ENCODE results near the gene HMBS.
"Not testable (repeated sequence)": the region's sequence is repeated elsewhere in the genome, so short reads cannot be mapped to it uniquely, and the experiment has no call there.

Gene HMBS

DNA sequence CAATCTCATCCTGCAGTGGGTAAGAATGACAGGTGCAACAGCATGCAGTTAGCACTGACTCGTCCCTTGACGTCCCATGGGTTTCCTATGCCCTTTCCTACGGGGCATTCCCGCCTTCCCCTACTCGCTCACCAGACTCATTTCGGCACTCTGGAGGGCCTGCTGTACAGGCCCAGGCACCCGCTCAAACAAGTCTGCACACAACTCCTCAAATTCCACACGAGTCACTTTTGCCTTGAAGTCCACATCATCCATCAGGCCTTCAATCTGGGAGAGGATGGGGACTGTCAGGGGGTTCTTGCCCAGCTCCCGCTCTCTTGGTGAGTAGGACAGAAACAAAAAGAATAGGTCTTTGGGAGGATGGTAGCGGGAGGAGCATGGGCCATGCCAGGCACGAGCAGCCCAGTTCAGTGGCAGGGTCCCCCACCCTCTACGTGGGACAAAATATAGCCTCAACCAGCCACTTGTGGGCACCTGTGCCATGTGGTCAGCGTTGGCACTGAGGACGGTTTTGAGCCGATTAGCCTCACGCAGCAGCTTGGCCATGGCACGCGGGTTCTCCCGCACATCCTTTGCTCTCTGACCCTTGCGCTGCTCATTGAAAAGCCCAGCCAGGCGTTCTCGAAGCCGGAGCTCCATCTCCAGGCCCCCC lies 32.4 kb upstream of the HMBS start:
- no peaks in the 10 kb centered on the region for H3K9me3 ChIP-seq
- intact Hi-C loops (cut with DNase I; ENCODE audit: low total_unique reads), result no loop called here
- peaks cover 61 to 80% (median 62%) of the 10 kb centered on the region in 3 donors for H3K36me3 ChIP-seq
- H3K4me3 ChIP-seq, result no peak overlapping the region
- TF ChIP-seq, protein P1, sequence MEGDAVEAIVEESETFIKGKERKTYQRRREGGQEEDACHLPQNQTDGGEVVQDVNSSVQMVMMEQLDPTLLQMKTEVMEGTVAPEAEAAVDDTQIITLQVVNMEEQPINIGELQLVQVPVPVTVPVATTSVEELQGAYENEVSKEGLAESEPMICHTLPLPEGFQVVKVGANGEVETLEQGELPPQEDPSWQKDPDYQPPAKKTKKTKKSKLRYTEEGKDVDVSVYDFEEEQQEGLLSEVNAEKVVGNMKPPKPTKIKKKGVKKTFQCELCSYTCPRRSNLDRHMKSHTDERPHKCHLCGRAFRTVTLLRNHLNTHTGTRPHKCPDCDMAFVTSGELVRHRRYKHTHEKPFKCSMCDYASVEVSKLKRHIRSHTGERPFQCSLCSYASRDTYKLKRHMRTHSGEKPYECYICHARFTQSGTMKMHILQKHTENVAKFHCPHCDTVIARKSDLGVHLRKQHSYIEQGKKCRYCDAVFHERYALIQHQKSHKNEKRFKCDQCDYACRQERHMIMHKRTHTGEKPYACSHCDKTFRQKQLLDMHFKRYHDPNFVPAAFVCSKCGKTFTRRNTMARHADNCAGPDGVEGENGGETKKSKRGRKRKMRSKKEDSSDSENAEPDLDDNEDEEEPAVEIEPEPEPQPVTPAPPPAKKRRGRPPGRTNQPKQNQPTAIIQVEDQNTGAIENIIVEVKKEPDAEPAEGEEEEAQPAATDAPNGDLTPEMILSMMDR (IDR thresholded peaks at IDR 0.05), result no peak
- no peak for DNase-seq
- H3K27ac ChIP-seq, result no peak overlapping the region
- H3K4me1 ChIP-seq, result peaks cover 0 to 15% (median 13%) of the 10 kb centered on the region in 4 donors
- H3K27me3 ChIP-seq, result no peaks in the 10 kb centered on the region

DNA sequence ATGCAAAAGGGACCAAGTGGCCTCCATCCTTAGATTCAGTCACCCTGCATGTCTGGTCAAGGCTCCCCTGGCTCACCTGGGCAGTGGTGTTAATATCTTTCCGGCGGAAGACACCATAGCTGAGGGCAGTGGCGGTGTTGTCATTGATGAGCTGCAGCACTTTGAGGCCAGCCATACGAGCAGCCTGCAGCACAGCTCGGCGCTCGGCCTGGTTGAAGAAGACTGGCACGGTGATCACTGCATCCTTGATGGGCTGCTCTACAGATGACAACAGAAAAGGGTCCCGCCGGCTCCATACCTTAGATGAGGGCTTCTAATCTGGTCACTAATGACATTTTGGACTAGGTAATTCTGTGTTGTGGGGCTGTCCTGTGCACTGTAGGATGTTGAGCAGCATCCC lies 30.3 kb upstream of the HMBS start:
- intact Hi-C loops (cut with DNase I; ENCODE audit: low total_unique reads), result no loop called here

DNA sequence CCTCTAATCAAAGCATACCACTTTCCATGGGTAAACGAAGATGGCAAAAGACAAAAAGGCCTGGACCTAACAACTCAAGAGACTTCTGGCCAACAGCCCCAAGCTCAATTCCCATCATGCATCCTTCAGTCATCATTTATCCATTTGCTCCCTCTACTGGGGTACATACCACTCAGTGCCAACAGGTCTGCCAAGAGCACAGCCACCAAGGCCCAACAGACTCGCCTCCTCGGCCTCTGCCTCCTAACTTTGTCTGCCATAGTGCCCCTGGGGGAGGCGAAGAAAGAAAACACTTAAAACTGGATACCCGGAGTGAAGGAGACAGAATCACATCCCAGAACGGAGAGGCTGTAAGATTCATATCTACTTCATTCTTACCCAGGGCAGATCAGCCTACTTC lies 28.8 kb upstream of the HMBS start:
- TF ChIP-seq, protein P1 (IDR thresholded peaks at IDR 0.05), result no peak
- peak overlapping the region; percentile 88 to 99 for H3K4me3 ChIP-seq
- H3K36me3 ChIP-seq, result peaks cover 26 to 43% (median 26%) of the 10 kb centered on the region in 3 donors
- no peaks in the 10 kb centered on the region for H3K9me3 ChIP-seq
- H3K4me1 ChIP-seq, result peaks cover 0 to 23% (median 21%) of the 10 kb centered on the region in 4 donors
- peak overlapping the region; percentile 87 to 89 for H3K27ac ChIP-seq
- intact Hi-C loops (cut with DNase I; ENCODE audit: low total_unique reads), result loop anchor here (1.0 kb wide), 1 partner anchor 38 kb away; the partner anchor contains the start of genes RPS25 and TRAPPC4
- H3K27me3 ChIP-seq, result no peaks in the 10 kb centered on the region
- no peak for DNase-seq

More for the DNA sequence above, 30.3 kb upstream of the HMBS start:
- Histone ChIP-seq H3K27ac (no peak overlapping the region), H3K36me3 (peaks cover 40 to 58% (median 41%) of the 10 kb centered on the region in 3 donors), H3K27me3 (no peaks in the 10 kb centered on the region), H3K4me1 (peaks cover 0 to 23% (median 21%) of the 10 kb centered on the region in 4 donors), H3K9me3 (no peaks in the 10 kb centered on the region), H3K4me3 (no peak overlapping the region)
- DNase-seq, result no peak
- TF ChIP-seq, protein P1 (IDR thresholded peaks at IDR 0.05), result no peak

DNA sequence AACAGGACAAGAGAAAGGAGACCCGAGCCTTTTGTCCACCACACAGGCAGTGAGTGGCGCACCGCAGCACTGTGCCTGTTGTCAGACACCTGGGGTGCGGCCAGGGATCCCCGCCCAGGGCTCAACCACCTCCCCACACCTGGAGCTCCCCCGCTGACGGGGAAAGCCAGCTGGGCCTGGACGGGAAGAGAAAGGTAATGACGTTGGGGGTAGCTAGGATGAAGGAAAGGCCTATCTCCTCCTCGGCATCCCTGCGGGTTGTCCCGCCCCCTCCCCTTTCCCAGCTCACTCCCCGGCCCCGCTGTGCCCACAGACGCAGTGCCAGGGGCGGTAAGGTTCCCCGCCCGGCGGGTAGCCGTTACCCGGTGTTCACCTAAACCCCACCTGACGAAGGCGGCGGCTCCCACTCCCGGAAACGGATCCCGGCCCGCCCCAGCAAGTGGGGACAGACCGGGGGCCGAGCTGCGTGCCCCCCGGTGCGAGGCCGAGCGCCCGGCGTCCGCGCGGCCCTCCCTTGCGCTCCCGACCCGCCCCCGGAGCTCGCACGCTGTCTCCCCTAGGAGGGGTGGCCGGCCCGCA lies 28.2 kb upstream of the HMBS start:
- Histone ChIP-seq H3K27me3 (no peaks in the 10 kb centered on the region), H3K4me3 (peak overlapping the region; percentile 88 to 99), H3K4me1 (peaks cover 0 to 23% (median 21%) of the 10 kb centered on the region in 4 donors), H3K27ac (peak overlapping the region; percentile 87 to 89), H3K36me3 (peaks cover 20 to 37% (median 20%) of the 10 kb centered on the region in 3 donors), H3K9me3 (no peaks in the 10 kb centered on the region)
- TF ChIP-seq, protein P1 (IDR thresholded peaks at IDR 0.05), result no peak
- intact Hi-C loops (cut with DNase I; ENCODE audit: low total_unique reads), result no loop called here
- no peak for DNase-seq

DNA sequence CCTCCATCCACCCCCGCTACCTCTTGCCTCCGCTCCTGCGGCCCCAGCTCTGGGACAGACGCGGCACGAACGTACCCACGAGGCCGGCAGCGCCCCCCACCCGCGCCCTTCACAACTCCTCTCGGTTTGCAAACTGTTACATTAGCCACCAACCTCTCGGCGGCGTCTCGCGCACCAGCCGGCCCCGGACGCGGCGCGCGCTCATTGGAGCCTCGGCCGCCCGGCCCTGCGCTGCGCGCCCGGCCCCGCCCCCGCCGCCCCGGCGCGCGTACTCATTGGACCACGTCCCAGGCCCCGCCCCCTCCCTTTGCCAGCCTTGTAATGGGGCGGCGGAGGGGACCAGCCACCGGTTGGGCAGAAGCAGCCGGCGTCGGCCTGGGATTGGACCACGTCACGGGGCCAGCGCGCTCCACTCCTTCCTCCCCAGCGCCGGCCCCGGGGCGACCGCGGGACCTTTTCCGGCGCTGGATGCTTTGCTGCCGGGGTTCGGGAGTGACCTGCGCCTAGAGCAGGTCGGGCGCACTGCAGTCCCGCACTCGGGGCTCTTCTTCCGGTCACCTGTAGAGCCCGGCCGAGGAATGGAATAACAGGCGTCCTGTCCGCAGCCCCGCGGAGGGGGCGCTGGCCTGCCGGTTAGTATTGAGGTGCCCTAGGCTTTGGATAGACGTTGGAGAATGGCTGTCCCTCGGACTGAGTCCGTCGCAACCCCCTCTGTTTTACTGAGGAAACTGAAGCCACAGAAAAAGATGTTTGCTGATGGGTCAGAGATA lies 27.5 kb upstream of the HMBS start, which contains the start of gene HYOU1:
Gene HYOU1, minus strand, starts transcription at position 206 of the 770 bp plus-strand sequence. CDS start 1,045 bp downstream, outside the sequence.
- intact Hi-C loops (cut with DNase I; ENCODE audit: low total_unique reads), result no loop called here
- H3K27me3 ChIP-seq, result no peaks in the 10 kb centered on the region

DNA sequence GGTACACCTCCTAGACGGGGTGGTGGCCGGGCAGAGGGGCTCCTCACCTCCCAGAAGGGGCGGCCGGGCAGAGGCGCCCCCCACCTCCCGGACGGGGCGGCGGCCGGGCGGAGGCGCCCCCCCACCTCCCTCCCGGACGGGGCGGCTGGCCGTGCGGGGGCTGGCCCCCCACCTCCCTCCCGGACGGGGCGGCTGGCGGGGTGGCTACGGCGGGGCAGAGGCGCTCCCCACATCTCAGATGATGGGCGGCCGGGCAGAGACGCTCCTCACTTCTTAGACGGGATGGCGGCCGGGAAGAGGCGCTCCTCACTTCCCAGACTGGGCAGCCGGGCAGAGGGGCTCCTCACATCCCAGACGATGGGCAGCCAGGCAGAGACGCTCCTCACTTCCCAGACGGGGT lies 25.6 kb upstream of the HMBS start:
- DNase-seq; intact Hi-C loops (cut with DNase I; ENCODE audit: low total_unique reads): not testable (repeated sequence)

More for the DNA sequence above, 27.5 kb upstream of the HMBS start, which contains the start of gene HYOU1:
- peaks cover 0 to 23% (median 21%) of the 10 kb centered on the region in 4 donors for H3K4me1 ChIP-seq
- peak; percentile 99 for DNase-seq
- no peaks in the 10 kb centered on the region for H3K9me3 ChIP-seq
- H3K36me3 ChIP-seq, result peaks cover 13 to 31% (median 14%) of the 10 kb centered on the region in 3 donors
- peak within 1 kb of the TSS; percentile 87 to 93 for H3K27ac ChIP-seq
- H3K4me3 ChIP-seq, result peak within 1 kb of the TSS; percentile 88 to 99
- TF ChIP-seq, protein P1 (IDR thresholded peaks at IDR 0.05), result peak in 1 of 2 experiments; percentile 14

More for the DNA sequence above, 25.6 kb upstream of the HMBS start:
- peaks cover 0 to 11% (median 0%) of the 10 kb centered on the region in 3 donors for H3K36me3 ChIP-seq
- not testable (repeated sequence) for H3K4me3 ChIP-seq, H3K27me3 ChIP-seq, H3K9me3 ChIP-seq, H3K27ac ChIP-seq
- peaks cover 0 to 34% (median 24%) of the 10 kb centered on the region in 4 donors for H3K4me1 ChIP-seq
